Measurements from ENCODE around the gene TP53. TPM values are rescaled to one million over a fixed set of nuclear protein-coding genes. Genes with fewer than 3 reads are reported as not detected.
A peak's percentile ranks its signal among the peaks of the same experiment; 100 is the strongest.

TP53 gene
- total RNA-seq, 1 experiment from 2014 or later: 119 TPM

DNA sequence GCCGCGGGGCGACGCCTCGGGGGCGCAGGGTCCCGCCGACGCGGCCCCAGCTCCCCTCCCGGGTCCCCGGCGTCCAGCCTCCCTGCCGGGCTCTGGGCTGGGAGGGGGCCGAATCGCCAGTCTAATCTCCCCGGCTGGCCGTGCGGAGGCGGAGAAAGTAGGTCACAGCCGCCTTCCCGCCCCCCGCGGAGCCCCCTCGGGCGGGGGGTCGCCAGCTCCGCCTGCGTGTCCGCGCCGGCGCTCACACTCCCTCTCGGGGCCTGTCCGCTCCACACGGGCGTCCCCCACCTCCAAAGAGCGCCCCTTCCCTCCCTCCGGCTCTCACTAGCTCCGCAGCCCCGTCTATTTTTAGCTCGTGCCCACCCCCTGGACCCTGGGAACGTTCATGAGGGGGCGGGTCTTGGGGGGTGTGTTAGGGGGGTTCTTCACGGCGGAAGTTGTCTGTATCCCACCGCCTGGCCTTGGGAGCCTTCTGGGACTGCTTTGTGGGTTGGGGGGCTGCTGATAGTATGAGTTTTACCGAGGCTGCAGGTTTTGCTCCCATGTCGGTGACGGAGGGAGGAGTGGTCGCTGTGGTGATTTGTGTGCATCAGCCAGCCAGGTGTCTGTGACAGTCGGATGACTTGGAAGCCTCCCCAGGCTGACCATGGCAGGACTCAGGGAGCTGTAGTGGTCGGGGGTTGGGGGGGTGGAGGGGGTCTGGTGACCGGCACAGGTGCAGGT is 35.5 kb downstream of the TP53 start:
- CTCF ChIA-PET: interaction anchor here (0.7 kb wide), 1 partner anchor 119 kb away, joined by 3 read pairs; no protein-coding TSS in a partner anchor
- no peak for TF ChIP-seq CTCF (IDR thresholded peaks at IDR 0.05; ENCODE audit: unreplicated experiment)
- Mint-ChIP-seq H3K9me3 (ENCODE audit: low read depth, unreplicated experiment) (no peaks in the 10 kb centered on the region), H3K4me3 (ENCODE audit: low read depth, unreplicated experiment) (no peak overlapping the region), H3K4me1 (ENCODE audit: low read depth, unreplicated experiment) (peaks cover 16% of the 10 kb centered on the region), H3K27me3 (ENCODE audit: unreplicated experiment) (peaks cover 86% of the 10 kb centered on the region), H3K27ac (ENCODE audit: unreplicated experiment) (no peak overlapping the region), H3K36me3 (ENCODE audit: insufficient read depth, unreplicated experiment) (no peaks in the 10 kb centered on the region)
- DNase-seq: no peak
- intact Hi-C loops (cut with micrococcal nuclease; ENCODE audit: unreplicated experiment): no loop called here
- BruUV-seq (replicated peaks): no TSS peak

GRCh38 chr17:7651097-7651664 is 36.1 kb downstream of the TP53 start:
- no peak overlapping the region for H3K27ac Mint-ChIP-seq (ENCODE audit: unreplicated experiment)
- peak overlapping the region; percentile 68 for H3K4me3 Mint-ChIP-seq (ENCODE audit: low read depth, unreplicated experiment)
- CTCF ChIA-PET: interaction anchor here (0.6 to 0.9 kb wide), 4 partner anchors 13 to 120 kb away, joined by 3 to 6 read pairs (median 4); partner anchors contain the start of gene FXR2
- H3K27me3 Mint-ChIP-seq (ENCODE audit: unreplicated experiment): peaks cover 86% of the 10 kb centered on the region
- intact Hi-C loops (cut with micrococcal nuclease; ENCODE audit: unreplicated experiment): no loop called here
- no peaks in the 10 kb centered on the region for H3K9me3 Mint-ChIP-seq (ENCODE audit: low read depth, unreplicated experiment)
- TF ChIP-seq CTCF (IDR thresholded peaks at IDR 0.05; ENCODE audit: unreplicated experiment): no peak
- DNase-seq: no peak
- H3K4me1 Mint-ChIP-seq (ENCODE audit: low read depth, unreplicated experiment): peaks cover 16% of the 10 kb centered on the region
- BruUV-seq (replicated peaks): no TSS peak
- H3K36me3 Mint-ChIP-seq (ENCODE audit: insufficient read depth, unreplicated experiment): no peaks in the 10 kb centered on the region

DNA sequence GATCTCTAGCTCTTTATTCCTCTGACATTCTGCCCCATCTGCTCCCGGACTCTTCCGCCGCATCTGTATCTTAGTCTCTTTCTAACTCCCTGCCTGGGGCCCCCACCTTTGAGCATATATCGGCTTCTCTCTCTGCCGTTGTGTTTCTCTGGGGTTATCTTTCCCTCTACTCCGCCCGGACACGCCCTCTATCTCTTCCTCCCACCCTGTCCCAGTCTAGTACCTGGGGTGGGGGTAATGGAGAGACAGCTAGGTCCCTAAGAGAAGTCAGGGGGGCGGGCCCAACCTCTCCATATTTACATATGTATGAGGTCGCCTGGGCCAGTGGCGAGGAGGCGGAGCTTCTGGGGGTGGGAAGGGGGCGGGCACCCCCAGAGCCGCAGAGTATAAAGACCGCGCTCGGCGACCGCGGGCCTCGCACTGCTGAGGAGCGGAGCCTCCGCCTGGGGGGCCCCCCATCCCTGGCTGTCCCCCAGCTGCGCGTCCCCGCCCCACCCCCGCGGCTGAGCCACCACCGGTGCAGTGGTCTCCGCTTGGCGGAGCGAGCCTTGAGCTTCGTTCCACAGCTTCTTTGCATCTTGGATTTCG is 36.7 kb downstream of the TP53 start, which contains the start of gene ATP1B2:
Gene ATP1B2, plus strand, starts transcription at position 418 of the 588 bp plus-strand sequence. CDS start 593 bp downstream, outside the sequence.
- no peaks in the 10 kb centered on the region for H3K9me3 Mint-ChIP-seq (ENCODE audit: low read depth, unreplicated experiment)
- CTCF ChIA-PET: interaction anchor here (0.6 to 0.9 kb wide), 4 partner anchors 9 to 37 kb away, joined by 3 to 6 read pairs (median 4); partner anchors contain the start of gene FXR2
- no TSS peak for BruUV-seq (replicated peaks)
- peaks cover 83% of the 10 kb centered on the region for H3K27me3 Mint-ChIP-seq (ENCODE audit: unreplicated experiment)
- DNase-seq: peak; percentile 24
- peak within 1 kb of the TSS; percentile 68 for H3K4me3 Mint-ChIP-seq (ENCODE audit: low read depth, unreplicated experiment)
- H3K27ac Mint-ChIP-seq (ENCODE audit: unreplicated experiment): no peak within 1 kb of the TSS
- H3K36me3 Mint-ChIP-seq (ENCODE audit: insufficient read depth, unreplicated experiment): no peaks in the 10 kb centered on the region
- TF ChIP-seq CTCF (IDR thresholded peaks at IDR 0.05; ENCODE audit: unreplicated experiment): no peak
- intact Hi-C loops (cut with micrococcal nuclease; ENCODE audit: unreplicated experiment): no loop called here
- peaks cover 16% of the 10 kb centered on the region for H3K4me1 Mint-ChIP-seq (ENCODE audit: low read depth, unreplicated experiment)

- Mint-ChIP-seq H3K9me3 (ENCODE audit: low read depth, unreplicated experiment) (no peaks in the 10 kb centered on the region), H3K27me3 (ENCODE audit: unreplicated experiment) (peaks cover 47% of the 10 kb centered on the region), H3K36me3 (ENCODE audit: insufficient read depth, unreplicated experiment) (no peaks in the 10 kb centered on the region), H3K4me1 (ENCODE audit: low read depth, unreplicated experiment) (peaks cover 16% of the 10 kb centered on the region), H3K4me3 (ENCODE audit: low read depth, unreplicated experiment) (no peak overlapping the region), H3K27ac (ENCODE audit: unreplicated experiment) (no peak overlapping the region)
- no peak for DNase-seq
- intact Hi-C loops (cut with micrococcal nuclease; ENCODE audit: unreplicated experiment): no loop called here
- no peak for TF ChIP-seq CTCF (IDR thresholded peaks at IDR 0.05; ENCODE audit: unreplicated experiment)
- no TSS peak for BruUV-seq (replicated peaks)
- CTCF ChIA-PET: interaction anchor here (0.7 kb wide), 1 partner anchor 32 kb away, joined by 3 read pairs; no protein-coding TSS in a partner anchor
These were observed 40.3 kb downstream of the TP53 start for GRCh38 chr17:7647018-7647417.

Data from Calu3 (cell line).